ENCODE data around the gene CSTPP1.

The CSTPP1 gene

GRCh38 chr11:47047972-47048371 lies 111.4 kb downstream of the CSTPP1 start:
- no peak overlapping the region for H3K4me3 ChIP-seq (ENCODE audit: low read length)
- no peak for DNase-seq (ENCODE audit: low read depth)
- TF ChIP-seq CTCF (conservative IDR thresholded peaks at IDR 0.05; ENCODE audit: low read length), result no peak

GRCh38 chr11:47050284-47050683 lies 113.7 kb downstream of the CSTPP1 start:
- no peak for DNase-seq (ENCODE audit: low read depth)
- TF ChIP-seq CTCF (conservative IDR thresholded peaks at IDR 0.05; ENCODE audit: low read length), result no peak

GRCh38 chr11:47051217-47051616 lies 114.7 kb downstream of the CSTPP1 start:
- no peak for TF ChIP-seq CTCF (conservative IDR thresholded peaks at IDR 0.05; ENCODE audit: low read length)
- peak; percentile 33 for DNase-seq (ENCODE audit: low read depth)
- no peak overlapping the region for H3K4me3 ChIP-seq (ENCODE audit: low read length)

More at GRCh38 chr11:47050284-47050683, 113.7 kb downstream of the CSTPP1 start:
- no peak overlapping the region for H3K4me3 ChIP-seq (ENCODE audit: low read length)

GRCh38 chr11:47052165-47052564 lies 115.6 kb downstream of the CSTPP1 start:
- H3K4me3 ChIP-seq (ENCODE audit: low read length), result no peak overlapping the region
- TF ChIP-seq CTCF (conservative IDR thresholded peaks at IDR 0.05; ENCODE audit: low read length), result no peak
- no peak for DNase-seq (ENCODE audit: low read depth)

GRCh38 chr11:47052576-47052975 lies 116.0 kb downstream of the CSTPP1 start:
- no peak overlapping the region for H3K4me3 ChIP-seq (ENCODE audit: low read length)
- no peak for DNase-seq (ENCODE audit: low read depth)
- TF ChIP-seq CTCF (conservative IDR thresholded peaks at IDR 0.05; ENCODE audit: low read length), result no peak

- no peak for DNase-seq (ENCODE audit: low read depth)
- no peak overlapping the region for H3K4me3 ChIP-seq (ENCODE audit: low read length)
- no peak for TF ChIP-seq CTCF (conservative IDR thresholded peaks at IDR 0.05; ENCODE audit: low read length)
Measured at GRCh38 chr11:47055534-47055933, 119.0 kb downstream of the CSTPP1 start.

- DNase-seq (ENCODE audit: low read depth), result peak; percentile 52
- no peak for TF ChIP-seq CTCF (conservative IDR thresholded peaks at IDR 0.05; ENCODE audit: low read length)
- H3K4me3 ChIP-seq (ENCODE audit: low read length), result no peak overlapping the region
Measured at GRCh38 chr11:47056261-47056915, 119.8 kb downstream of the CSTPP1 start.

Data from AG10803 (cell line).